Measurements from ENCODE around the gene CMPK1. TPM values are rescaled to one million over a fixed set of nuclear protein-coding genes. Genes with fewer than 3 reads are reported as not detected.

CMPK1 gene
- polyA plus RNA-seq, 2 donors = 81.2 to 105 TPM

DNA sequence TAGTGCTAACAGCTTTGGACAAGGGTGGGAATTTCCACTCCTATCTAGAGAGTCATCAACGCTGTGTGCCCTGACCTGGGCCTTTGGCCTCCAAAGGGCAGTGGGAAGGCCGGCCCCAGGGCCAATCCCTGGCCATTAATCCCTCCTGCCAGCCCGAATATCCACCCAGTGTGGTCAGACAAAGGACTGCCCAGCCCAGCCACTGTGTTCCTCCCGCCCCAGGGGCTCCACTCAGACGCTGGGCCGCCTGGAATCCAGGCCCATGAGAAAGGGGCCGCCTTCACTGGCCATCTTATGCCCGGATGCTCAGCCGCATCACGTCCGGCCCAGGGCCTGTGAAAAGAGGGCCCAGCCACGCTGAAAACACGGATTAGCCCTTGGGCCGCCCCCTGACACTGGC is 78.8 kb downstream of the CMPK1 start:
- Histone ChIP-seq H3K27me3 (ENCODE audit: control insufficient read depth in 1 of 2, insufficient read depth in 2 of 2, low read length in 2 of 2) (peaks cover 6 to 10% of the 10 kb centered on the region in 2 donors), H3K4me1 (ENCODE audit: control insufficient read depth in 2 of 2, insufficient read depth in 2 of 2, low read length in 1 of 2) (peaks cover 4 to 6% of the 10 kb centered on the region in 2 donors), H3K27ac (ENCODE audit: low read depth in 2 of 2, low read length in 1 of 2) (no peak overlapping the region), H3K9me3 (ENCODE audit: control insufficient read depth in 2 of 2, insufficient read depth in 1 of 2, low read depth in 1 of 2, low read length in 1 of 2) (peaks cover 0 to 1% of the 10 kb centered on the region in 2 donors), H3K36me3 (ENCODE audit: control insufficient read depth in 2 of 2, insufficient read depth in 2 of 2, low read length in 1 of 2) (no peaks in the 10 kb centered on the region), H3K4me3 (ENCODE audit: low read depth in 1 of 2, low read length in 2 of 2) (no peak overlapping the region)
- WGBS, 2 donors = 85 to 92% methylated on average over 14 of the region's 14 CpGs

DNA sequence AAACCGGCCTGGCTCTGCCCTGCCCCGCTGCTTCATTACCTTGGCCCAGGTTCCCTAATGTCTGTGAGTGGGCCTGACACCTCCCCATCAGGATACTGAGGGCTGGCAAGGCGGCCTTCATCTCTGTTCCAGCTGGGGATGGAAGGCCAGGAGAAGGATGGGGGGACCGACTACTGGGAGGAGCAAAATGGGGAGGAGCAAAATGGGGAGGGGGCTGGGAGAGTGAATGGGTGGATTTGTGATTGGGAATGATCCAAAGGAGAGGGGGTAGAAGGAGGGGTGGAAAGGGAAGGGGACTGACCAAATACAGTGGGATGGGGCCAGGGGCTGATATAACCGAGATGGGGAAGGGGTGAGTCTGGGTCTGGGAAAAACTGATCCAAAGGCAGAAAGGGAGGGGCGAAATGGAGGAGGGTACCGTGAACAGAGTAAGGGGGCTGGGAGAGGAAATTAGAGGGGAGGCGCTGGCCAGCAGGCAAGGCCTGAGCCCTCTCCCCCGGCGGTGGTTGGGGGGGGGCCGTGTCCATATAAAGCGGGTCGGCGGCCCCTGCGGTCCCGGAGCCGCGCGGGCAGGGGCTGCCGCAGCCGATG is 82.2 kb downstream of the CMPK1 start, which contains the start of gene FOXE3:
FOXE3 (plus strand) TSS at position 558 of the 591 bp plus-strand sequence; CDS start at position 589, 31 bp downstream.
- peaks cover 12 to 15% of the 10 kb centered on the region in 2 donors for H3K27me3 ChIP-seq (ENCODE audit: control insufficient read depth in 1 of 2, insufficient read depth in 2 of 2, low read length in 2 of 2)
- peaks cover 0 to 1% of the 10 kb centered on the region in 2 donors for H3K9me3 ChIP-seq (ENCODE audit: control insufficient read depth in 2 of 2, insufficient read depth in 1 of 2, low read depth in 1 of 2, low read length in 1 of 2)
- H3K4me3 ChIP-seq (ENCODE audit: low read depth in 1 of 2, low read length in 2 of 2) = peak within 1 kb of the TSS in 1 of 2 donors; percentile 40
- WGBS, 2 donors = 29 to 31% methylated on average over 17 to 21 of the region's 21 CpGs
- peaks cover 4 to 6% of the 10 kb centered on the region in 2 donors for H3K4me1 ChIP-seq (ENCODE audit: control insufficient read depth in 2 of 2, insufficient read depth in 2 of 2, low read length in 1 of 2)
- no peaks in the 10 kb centered on the region for H3K36me3 ChIP-seq (ENCODE audit: control insufficient read depth in 2 of 2, insufficient read depth in 2 of 2, low read length in 1 of 2)
- no peak within 1 kb of the TSS for H3K27ac ChIP-seq (ENCODE audit: low read depth in 2 of 2, low read length in 1 of 2)

DNA sequence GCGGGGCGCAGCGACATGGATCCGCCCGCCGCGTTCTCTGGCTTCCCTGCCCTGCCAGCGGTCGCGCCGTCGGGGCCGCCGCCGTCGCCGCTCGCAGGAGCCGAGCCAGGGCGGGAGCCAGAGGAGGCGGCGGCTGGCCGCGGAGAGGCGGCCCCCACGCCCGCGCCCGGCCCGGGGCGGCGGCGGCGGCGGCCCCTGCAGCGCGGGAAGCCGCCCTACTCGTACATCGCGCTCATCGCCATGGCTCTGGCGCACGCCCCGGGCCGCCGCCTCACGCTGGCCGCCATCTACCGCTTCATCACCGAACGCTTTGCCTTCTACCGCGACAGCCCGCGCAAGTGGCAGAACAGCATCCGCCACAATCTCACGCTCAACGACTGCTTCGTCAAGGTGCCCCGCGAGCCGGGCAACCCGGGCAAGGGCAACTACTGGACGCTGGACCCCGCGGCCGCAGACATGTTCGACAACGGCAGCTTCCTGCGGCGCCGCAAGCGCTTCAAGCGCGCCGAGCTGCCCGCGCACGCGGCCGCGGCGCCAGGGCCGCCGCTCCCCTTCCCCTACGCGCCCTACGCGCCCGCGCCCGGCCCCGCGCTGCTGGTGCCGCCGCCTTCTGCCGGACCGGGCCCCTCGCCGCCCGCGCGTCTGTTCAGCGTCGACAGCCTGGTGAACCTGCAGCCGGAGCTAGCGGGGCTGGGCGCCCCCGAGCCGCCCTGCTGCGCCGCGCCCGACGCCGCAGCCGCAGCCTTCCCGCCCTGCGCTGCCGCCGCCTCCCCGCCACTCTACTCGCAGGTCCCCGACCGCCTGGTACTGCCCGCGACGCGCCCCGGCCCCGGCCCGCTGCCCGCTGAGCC is 83.0 kb downstream of the CMPK1 start:
- Histone ChIP-seq H3K27ac (ENCODE audit: low read depth in 2 of 2, low read length in 1 of 2) (no peak overlapping the region), H3K27me3 (ENCODE audit: control insufficient read depth in 1 of 2, insufficient read depth in 2 of 2, low read length in 2 of 2) (peaks cover 12 to 15% of the 10 kb centered on the region in 2 donors), H3K9me3 (ENCODE audit: control insufficient read depth in 2 of 2, insufficient read depth in 1 of 2, low read depth in 1 of 2, low read length in 1 of 2) (peaks cover 0 to 1% of the 10 kb centered on the region in 2 donors), H3K4me1 (ENCODE audit: control insufficient read depth in 2 of 2, insufficient read depth in 2 of 2, low read length in 1 of 2) (peaks cover 4 to 6% of the 10 kb centered on the region in 2 donors), H3K36me3 (ENCODE audit: control insufficient read depth in 2 of 2, insufficient read depth in 2 of 2, low read length in 1 of 2) (no peaks in the 10 kb centered on the region), H3K4me3 (ENCODE audit: low read depth in 1 of 2, low read length in 2 of 2) (peak overlapping the region in 1 of 2 donors; percentile 40)
- 2 to 3% methylated on average over 111 to 134 of the region's 134 CpGs for WGBS, 2 donors

DNA sequence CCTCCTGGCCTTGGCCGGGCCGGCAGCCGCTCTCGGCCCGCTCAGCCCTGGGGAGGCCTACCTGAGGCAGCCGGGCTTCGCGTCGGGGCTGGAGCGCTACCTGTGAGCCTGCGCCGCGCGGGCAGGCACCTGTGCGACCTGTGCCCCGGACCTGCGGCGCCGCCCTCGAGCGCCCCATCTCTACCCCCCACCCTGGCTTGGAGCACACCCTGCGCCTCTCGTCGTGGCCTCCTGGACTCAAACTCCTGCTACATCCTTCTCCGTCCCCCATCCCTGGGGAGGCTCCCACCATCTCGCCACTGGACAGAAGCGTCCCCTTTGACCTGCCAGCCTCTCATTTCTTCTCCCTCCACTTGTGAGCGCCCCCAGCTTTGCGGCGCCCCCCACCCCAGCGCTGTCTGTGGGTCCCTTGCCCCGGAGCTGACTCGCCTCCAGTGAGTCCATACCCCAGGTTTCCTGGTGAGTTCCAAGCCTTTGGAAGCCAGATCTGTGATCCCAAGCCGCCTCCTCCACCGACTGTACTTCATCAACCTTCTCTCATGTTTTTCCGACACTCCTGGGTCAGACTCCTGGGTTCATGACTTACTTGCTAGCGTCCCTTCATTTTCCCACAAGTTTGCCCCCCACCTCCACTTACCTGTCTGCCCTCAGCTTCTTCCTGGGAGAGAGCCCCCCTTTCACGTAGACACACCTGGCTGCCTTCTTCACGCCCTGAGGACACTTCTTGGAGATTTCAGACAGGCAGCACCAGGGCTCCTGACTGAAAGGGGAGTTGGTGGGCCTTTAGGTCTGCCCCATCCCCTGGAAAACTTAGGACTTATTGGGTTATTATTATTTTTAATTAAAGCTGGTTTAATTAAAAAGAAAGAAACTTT is 83.8 kb downstream of the CMPK1 start:
- peaks cover 12 to 15% of the 10 kb centered on the region in 2 donors for H3K27me3 ChIP-seq (ENCODE audit: control insufficient read depth in 1 of 2, insufficient read depth in 2 of 2, low read length in 2 of 2)
- peaks cover 0 to 1% of the 10 kb centered on the region in 2 donors for H3K9me3 ChIP-seq (ENCODE audit: control insufficient read depth in 2 of 2, insufficient read depth in 1 of 2, low read depth in 1 of 2, low read length in 1 of 2)
- peak overlapping the region in 1 of 2 donors; percentile 40 for H3K4me3 ChIP-seq (ENCODE audit: low read depth in 1 of 2, low read length in 2 of 2)
- WGBS, 2 donors = 34 to 38% methylated on average over 31 to 39 of the region's 39 CpGs
- no peaks in the 10 kb centered on the region for H3K36me3 ChIP-seq (ENCODE audit: control insufficient read depth in 2 of 2, insufficient read depth in 2 of 2, low read length in 1 of 2)
- H3K4me1 ChIP-seq (ENCODE audit: control insufficient read depth in 2 of 2, insufficient read depth in 2 of 2, low read length in 1 of 2) = peaks cover 4 to 6% of the 10 kb centered on the region in 2 donors
- no peak overlapping the region for H3K27ac ChIP-seq (ENCODE audit: low read depth in 2 of 2, low read length in 1 of 2)

DNA sequence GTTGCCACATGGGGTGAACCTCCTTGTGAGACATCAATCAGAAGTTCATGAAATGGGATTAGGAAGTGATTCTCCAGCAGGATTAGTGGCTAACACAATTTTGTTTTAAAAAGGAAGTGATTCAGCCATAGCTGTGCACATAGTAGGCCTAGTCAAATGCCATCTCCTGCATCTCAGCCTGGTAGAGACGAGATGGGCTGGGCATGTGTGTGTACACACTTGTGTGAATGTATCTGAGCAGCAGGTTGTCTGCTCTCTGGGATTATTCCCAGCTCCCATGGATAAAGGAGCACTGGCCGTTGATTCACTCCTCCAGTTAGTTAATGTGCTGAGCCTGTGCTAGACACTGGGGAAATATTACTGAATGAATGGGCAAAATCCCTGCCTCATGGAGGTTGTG is 84.5 kb downstream of the CMPK1 start:
- no peak overlapping the region for H3K4me3 ChIP-seq (ENCODE audit: low read depth in 1 of 2, low read length in 2 of 2)
- 83 to 91% methylated on average over 2 of the region's 2 CpGs for WGBS, 2 donors
- peaks cover 4 to 6% of the 10 kb centered on the region in 2 donors for H3K4me1 ChIP-seq (ENCODE audit: control insufficient read depth in 2 of 2, insufficient read depth in 2 of 2, low read length in 1 of 2)
- peaks cover 0 to 1% of the 10 kb centered on the region in 2 donors for H3K9me3 ChIP-seq (ENCODE audit: control insufficient read depth in 2 of 2, insufficient read depth in 1 of 2, low read depth in 1 of 2, low read length in 1 of 2)
- no peak overlapping the region for H3K27ac ChIP-seq (ENCODE audit: low read depth in 2 of 2, low read length in 1 of 2)
- H3K36me3 ChIP-seq (ENCODE audit: control insufficient read depth in 2 of 2, insufficient read depth in 2 of 2, low read length in 1 of 2) = no peaks in the 10 kb centered on the region
- H3K27me3 ChIP-seq (ENCODE audit: control insufficient read depth in 1 of 2, insufficient read depth in 2 of 2, low read length in 2 of 2) = peaks cover 12 to 15% of the 10 kb centered on the region in 2 donors

DNA sequence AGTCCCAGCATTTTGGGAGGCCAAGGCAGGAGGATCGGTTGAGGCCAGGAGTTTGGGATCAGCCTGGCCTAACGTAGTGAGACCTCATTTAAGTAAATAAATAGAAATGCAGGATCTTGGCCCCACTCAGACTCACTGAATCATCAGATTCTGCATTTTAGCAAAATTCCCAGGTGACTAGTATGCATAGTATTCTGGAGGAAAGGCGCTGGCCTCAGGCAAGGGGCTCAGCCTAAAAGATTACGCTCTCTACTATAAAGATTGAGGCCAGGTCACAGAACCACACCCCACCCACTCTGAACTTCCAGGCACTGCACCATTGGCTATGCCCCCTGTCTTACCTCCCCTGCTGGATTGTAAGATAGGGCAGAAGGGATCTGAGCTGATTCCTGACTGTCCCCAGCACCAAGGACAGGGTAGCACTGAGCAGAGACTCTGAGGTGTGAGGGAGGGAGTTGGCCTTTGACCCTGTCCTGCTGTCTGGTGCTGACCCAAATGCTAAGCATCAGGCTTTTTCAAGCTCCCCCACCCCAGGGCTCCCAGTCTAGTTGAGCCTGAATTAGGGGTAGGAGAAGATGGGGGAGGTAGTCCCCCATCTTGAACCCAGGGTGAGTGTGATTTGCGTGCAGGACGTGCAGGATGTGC is 85.2 kb downstream of the CMPK1 start:
- WGBS, 2 donors = 90 to 94% methylated on average over 6 of the region's 6 CpGs
- H3K4me1 ChIP-seq (ENCODE audit: control insufficient read depth in 2 of 2, insufficient read depth in 2 of 2, low read length in 1 of 2) = peaks cover 4 to 6% of the 10 kb centered on the region in 2 donors
- peaks cover 0 to 1% of the 10 kb centered on the region in 2 donors for H3K9me3 ChIP-seq (ENCODE audit: control insufficient read depth in 2 of 2, insufficient read depth in 1 of 2, low read depth in 1 of 2, low read length in 1 of 2)
- H3K27me3 ChIP-seq (ENCODE audit: control insufficient read depth in 1 of 2, insufficient read depth in 2 of 2, low read length in 2 of 2) = peaks cover 12 to 15% of the 10 kb centered on the region in 2 donors
- no peaks in the 10 kb centered on the region for H3K36me3 ChIP-seq (ENCODE audit: control insufficient read depth in 2 of 2, insufficient read depth in 2 of 2, low read length in 1 of 2)
- no peak overlapping the region for H3K27ac ChIP-seq (ENCODE audit: low read depth in 2 of 2, low read length in 1 of 2)
- no peak overlapping the region for H3K4me3 ChIP-seq (ENCODE audit: low read depth in 1 of 2, low read length in 2 of 2)

DNA sequence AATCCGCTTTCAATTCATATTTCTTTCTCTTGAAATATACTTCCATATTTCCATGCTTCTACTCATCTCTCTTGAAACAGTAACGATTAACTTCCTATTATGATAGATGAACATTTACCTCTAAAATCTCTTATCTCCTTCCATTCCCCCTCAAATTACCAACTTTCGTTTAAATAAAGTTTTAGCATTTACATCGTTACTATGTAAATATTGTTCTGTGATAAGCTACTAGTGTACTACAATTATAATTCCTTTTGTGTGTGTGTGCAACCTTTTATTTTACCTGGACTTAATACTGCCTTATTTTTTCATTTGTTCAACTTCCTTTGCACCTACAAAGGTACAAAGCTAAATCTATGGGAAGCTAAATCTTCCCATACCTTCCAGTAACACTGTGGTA is 87.0 kb downstream of the CMPK1 start:
- WGBS, 2 donors = 74 to 76% methylated on average over 4 of the region's 4 CpGs
- Histone ChIP-seq H3K9me3 (ENCODE audit: control insufficient read depth in 2 of 2, insufficient read depth in 1 of 2, low read depth in 1 of 2, low read length in 1 of 2) (peaks cover 0 to 1% of the 10 kb centered on the region in 2 donors), H3K36me3 (ENCODE audit: control insufficient read depth in 2 of 2, insufficient read depth in 2 of 2, low read length in 1 of 2) (no peaks in the 10 kb centered on the region), H3K4me3 (ENCODE audit: low read depth in 1 of 2, low read length in 2 of 2) (no peak overlapping the region), H3K27me3 (ENCODE audit: control insufficient read depth in 1 of 2, insufficient read depth in 2 of 2, low read length in 2 of 2) (peaks cover 12 to 15% of the 10 kb centered on the region in 2 donors), H3K27ac (ENCODE audit: low read depth in 2 of 2, low read length in 1 of 2) (no peak overlapping the region), H3K4me1 (ENCODE audit: control insufficient read depth in 2 of 2, insufficient read depth in 2 of 2, low read length in 1 of 2) (peaks cover 4 to 6% of the 10 kb centered on the region in 2 donors)

DNA sequence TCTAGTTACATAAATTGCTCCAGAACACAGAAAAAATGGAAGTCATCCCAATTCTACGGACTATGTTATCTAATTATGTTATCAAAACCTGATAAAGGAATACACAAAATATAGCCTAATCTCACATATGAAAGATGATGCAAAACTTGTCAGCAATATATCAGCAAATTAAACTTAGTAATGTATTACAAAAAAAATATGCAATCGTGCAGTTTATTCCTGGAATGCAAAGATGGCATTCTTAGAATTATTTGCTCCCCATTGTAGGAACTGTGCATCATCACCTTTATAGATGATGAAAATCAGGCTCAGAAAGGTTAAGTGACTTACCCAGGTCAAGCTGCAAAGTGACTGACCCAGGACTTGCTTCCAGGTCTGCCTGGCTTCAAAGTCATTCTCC is 90.3 kb downstream of the CMPK1 start:
- WGBS, 2 donors = 30 to 47% methylated on average over 2 of the region's 2 CpGs
- no peak overlapping the region for H3K4me3 ChIP-seq (ENCODE audit: low read depth in 1 of 2, low read length in 2 of 2)
- no peaks in the 10 kb centered on the region for H3K36me3 ChIP-seq (ENCODE audit: control insufficient read depth in 2 of 2, insufficient read depth in 2 of 2, low read length in 1 of 2)
- H3K27ac ChIP-seq (ENCODE audit: low read depth in 2 of 2, low read length in 1 of 2) = no peak overlapping the region
- H3K9me3 ChIP-seq (ENCODE audit: control insufficient read depth in 2 of 2, insufficient read depth in 1 of 2, low read depth in 1 of 2, low read length in 1 of 2) = no peaks in the 10 kb centered on the region
- peaks cover 0 to under 1% of the 10 kb centered on the region in 2 donors for H3K27me3 ChIP-seq (ENCODE audit: control insufficient read depth in 1 of 2, insufficient read depth in 2 of 2, low read length in 2 of 2)
- H3K4me1 ChIP-seq (ENCODE audit: control insufficient read depth in 2 of 2, insufficient read depth in 2 of 2, low read length in 1 of 2) = no peaks in the 10 kb centered on the region
